NCI-H187 treated with DMSO at 0.1 percent for 48 hours (cell line): ENCODE measurements around the gene UBE3D.
"Not testable (repeated sequence)": the region's sequence is repeated elsewhere in the genome, so short reads cannot be mapped to it uniquely, and the experiment has no call there.

ENCODE experiments used
- DNase-seq: peaks from one replicate; lab custom pipeline; 2025; lab: John Stamatoyannopoulos, UW

The UBE3D gene

GRCh38 chr6:82914511-82914910 is 151.1 kb downstream of the UBE3D start:
- DNase-seq: no peak

DNA sequence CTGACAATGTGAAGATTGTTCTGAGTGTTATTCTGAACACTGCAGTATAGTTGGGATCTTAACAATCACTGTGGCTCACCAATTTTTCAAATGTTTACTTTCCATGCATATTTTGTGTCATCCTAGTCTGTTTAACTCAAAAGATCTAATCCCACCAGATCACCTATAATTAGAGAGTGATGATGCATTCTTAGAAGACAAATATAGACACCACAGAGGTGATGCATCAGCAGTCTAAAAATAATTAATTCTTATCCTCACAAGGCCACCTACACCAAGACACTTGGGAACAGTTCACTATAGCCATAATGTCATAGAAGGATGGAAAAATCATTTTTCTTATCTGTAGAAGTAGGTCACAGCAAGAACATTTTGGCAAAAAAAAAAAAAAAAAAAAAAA is 154.8 kb downstream of the UBE3D start:
- no peak for DNase-seq

- DNase-seq: no peak
Observed at GRCh38 chr6:82910395-82910794, 155.2 kb downstream of the UBE3D start.

DNA sequence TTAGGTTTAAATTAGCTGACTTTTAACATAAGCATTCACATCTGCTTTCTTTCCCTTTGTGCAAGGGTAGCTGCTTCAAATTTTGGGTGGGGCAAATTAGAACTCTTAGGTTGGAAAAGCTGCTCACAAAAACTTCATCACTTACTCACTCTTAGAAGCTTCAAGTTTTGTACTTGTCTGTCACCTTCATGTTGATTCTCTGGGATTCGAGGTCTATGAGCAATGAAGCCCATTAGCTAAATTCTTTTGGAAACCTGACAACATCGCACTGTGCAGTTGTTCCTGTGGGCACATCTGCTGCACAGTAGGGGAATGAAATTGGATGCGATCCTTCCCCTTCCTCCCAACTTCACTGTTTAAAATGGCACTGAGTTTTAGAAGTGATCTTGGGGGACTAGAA is 156.1 kb downstream of the UBE3D start:
- DNase-seq: no peak

GRCh38 chr6:82908661-82909060 is 157.0 kb downstream of the UBE3D start:
- DNase-seq: no peak

GRCh38 chr6:82906951-82907350 is 158.7 kb downstream of the UBE3D start:
- DNase-seq: no peak

- DNase-seq: no peak
Observed at GRCh38 chr6:82906489-82906888, 159.2 kb downstream of the UBE3D start.

DNA sequence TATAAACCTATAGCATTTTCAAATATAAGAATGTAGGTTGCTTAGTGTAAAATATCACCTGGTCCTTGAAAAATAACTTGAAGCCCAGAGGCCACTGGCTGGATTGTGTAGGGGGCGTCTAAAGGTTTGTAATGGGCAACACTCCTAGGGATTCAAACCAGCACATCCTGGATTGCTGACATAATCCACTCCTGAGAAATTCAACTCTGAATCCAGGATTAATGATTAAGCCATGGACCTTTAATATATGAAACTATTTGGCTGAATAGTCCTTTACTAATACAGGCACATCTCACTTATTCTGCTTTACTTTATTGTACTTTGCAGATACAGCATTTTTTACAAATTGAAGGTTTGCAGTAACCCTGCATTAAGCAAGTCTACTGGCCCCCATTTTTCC is 160.8 kb downstream of the UBE3D start:
- DNase-seq: no peak

DNA sequence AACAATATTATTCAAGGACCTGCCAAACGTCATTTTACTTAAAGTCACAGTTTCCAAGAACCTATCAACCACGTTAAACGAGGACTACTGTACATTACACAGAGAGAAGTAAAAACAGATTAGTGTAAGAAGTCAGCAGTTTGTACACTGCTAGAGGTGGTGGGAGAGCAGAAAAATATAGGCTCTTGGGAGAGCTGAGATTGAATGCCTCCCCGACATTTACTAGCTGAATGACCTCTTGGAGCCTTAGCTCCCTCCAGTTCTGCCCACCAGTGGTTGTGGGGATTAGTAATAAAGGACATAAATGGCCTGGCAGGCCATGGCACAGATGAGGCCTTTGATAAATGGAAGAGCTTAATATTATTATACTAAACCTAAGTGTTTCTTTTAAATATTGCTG is 161.4 kb downstream of the UBE3D start:
- DNase-seq: no peak

DNA sequence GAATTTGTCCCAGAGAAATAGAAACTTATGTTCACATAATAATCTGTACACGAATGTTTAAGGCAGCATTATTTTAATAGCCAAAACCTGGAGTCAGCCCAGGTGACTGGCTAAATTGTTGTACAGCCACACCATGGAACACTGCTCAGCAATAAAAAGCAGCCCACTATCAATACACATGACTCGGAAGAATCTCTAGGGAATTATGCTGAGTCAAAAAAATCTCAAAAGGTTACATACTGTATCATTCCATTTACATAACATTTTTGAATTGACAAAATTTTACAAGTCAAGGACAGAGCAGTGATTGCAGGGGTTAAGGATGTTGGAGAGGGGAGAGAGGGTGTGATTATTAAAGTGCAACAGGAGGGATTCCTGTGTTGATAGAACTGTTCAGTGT is 163.4 kb downstream of the UBE3D start:
- DNase-seq: no peak

DNA sequence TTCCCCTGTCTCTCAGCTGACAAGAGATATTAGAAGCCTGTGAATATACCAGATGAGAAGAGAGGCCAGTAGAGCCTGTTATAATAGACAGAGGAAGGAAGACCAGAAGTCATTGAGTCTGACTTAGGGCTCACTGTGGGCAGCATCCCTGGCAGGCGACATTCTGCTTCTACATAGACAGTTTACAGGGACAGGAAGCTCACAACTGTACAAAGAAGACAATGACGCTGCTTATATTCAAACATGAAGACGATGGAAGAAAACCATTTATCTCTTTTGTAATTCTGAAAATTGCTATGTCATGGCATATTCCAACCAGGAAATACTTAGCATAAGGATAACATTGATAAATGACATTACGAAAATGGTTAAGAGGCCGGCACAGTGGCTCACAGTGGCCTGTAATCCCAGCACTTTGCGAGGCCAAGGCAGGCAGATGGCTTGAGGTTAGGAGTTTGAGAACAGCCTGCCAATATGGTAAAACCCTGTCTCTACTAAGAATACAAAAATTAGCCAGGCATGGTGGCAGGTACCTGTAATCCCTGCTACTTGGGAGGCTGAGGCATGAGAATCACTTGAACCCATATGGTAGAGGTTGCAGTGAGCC is 170.9 kb downstream of the UBE3D start:
- DNase-seq: no peak

DNA sequence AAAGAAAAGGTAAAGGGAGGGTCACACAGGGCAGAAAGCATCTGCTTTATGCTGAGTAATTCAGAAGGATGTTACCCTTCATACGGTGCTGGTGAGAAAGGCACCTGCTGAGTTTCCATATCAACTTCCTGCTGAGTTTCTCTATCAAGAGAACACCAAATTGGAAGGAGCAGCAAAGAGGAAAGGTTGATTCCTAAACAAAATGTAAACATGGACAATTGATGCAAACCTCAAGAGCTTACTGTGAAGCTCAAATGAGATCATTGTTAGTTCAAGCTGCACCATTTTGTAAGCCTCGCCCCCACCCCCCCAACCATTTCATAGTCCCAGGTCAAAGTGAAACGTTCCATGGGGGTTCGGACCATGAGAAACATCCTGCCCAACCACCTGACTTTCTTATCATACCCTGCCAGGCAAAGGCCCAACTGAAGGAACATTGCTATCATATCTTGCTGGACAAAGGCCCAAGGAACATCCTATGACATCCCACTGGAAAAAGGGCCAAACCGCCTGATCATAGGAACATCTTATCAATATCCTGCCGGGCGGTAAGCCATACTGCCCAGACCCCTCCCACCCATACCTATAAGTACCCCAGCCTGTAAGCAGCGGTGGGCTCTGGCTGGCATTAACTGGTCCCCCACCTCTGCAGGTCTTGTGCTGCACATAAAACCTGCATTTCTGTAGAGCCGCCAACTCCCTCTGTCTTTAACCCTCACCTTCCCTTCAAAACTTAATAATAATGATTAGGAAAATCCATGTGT is 171.6 kb downstream of the UBE3D start:
- no peak for DNase-seq

DNA sequence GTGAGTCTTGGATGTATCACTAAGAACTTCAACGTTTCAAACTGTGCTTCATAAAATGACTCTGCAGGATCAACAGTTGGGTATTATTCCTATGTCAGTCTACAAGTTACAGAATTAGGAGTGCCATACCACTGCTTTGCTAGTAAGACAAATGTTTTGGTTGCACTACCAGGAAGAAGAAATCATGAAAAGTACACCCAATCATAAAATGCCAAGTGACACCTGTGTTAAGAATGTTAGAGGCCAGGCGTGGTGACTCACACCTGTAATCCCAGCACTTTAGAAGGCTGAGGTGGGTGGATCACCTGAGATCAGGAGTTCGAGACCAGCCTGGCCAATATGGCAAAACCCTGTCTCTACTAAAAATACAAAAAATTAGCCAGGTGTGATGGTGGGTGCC is 174.1 kb downstream of the UBE3D start:
- DNase-seq: not testable (repeated sequence)

DNA sequence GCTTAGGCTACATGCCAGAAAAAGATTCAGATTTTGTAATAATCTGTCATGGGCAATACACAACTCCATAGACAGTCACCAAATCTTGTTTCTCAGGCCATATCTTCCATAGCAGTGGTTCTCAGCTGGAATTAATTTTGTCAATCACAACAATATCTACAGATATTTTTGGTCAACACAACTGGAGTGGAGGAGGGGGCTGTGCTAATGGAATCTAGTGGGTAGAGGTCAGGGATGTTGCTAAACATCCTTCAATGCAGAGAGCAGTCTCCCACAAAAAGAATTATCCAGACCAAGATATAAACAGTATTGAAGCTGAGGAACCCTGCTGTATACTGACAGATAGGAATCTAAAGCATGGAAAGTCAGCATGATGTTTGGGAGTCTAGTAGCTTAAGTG is 174.6 kb downstream of the UBE3D start:
- DNase-seq: no peak

DNA sequence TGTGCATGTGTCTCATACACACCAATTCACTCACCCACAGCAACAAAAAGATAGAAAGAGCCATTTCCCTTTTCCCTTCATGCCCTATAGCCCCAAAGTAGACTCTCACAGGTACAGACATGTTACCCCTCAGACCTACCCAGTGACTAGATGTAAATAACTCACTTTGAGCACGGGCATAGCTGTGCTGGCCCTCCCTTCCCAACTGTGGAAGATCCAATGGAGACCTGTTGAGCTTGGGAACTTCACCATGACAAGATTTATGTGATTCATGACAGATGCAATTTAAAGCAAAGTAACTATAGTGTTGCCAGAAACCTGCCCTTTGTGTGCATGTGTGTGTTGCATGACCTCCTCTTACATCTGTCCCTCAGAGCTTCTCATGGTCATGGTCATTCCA is 175.4 kb downstream of the UBE3D start:
- no peak for DNase-seq

- no peak for DNase-seq
Observed at GRCh38 chr6:82889143-82889542, 176.5 kb downstream of the UBE3D start.

- no peak for DNase-seq
Observed at GRCh38 chr6:82882363-82883023, 183.1 kb downstream of the UBE3D start.

- DNase-seq: no peak
Observed at GRCh38 chr6:82881519-82881918, 184.1 kb downstream of the UBE3D start.

DNA sequence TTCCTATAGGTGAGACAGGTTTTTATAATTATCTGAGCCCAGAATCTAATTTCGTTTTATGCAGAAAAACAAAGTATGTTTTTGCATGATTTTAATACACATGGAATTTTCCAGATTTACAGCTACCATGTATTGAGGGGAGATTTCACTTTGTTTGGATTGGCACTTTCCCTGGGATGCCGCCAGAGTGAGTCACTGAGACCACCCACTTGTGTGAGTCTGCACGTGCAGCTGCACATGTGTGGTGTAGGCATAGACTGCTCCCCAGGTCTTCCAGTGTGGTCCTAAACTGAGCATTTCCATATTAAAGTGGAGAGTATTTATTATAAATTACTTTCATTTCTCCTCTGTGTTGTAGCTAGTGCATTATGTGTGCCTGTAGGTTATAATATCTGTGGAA is 186.8 kb downstream of the UBE3D start:
- DNase-seq: no peak

DNA sequence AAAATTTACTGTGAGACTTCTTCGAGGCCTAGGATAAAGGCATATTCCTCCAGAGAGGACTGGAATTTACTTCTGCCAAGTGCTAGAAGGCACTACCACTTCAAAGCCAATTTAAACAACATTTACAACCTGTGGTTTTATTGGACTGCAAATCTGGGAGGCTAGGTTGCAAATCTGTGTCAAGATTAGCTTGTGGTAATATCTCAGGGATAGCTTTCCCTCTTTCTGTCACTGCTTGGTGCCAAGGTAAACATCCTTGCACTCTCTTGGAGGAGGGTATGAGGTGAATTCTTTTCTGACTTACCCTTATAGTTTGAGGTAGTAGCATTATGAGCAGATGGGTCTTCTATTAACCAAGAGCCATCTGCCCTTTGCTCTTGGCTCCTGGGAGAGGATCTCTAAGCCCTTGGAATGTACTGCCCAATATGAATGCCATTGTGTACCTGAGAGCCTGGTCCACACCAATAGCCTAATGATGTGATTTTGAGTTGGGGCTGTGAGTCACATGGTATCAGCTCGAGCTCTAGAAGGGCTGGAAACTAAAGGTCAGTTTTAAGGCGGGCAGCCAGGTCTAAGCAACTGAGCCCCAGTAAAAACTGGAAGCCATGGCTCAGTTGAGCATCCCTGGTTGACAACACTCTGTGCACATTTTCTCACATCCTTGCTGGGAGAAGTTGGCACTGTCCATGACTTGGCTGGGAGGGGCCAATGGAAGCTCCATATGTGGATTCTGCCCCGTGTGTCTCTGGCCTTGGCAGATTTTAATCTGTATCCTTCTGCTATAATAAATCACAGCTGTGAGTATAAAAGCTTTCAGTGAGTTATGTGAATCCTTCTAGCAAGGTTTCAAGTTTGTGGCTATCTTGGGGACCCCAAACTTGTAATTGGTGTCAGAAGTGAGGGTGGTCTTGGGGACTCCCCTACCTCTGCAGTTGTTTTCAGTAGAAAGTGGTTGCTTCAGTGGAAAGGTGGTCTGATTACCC is 188.1 kb downstream of the UBE3D start:
- DNase-seq: no peak

DNA sequence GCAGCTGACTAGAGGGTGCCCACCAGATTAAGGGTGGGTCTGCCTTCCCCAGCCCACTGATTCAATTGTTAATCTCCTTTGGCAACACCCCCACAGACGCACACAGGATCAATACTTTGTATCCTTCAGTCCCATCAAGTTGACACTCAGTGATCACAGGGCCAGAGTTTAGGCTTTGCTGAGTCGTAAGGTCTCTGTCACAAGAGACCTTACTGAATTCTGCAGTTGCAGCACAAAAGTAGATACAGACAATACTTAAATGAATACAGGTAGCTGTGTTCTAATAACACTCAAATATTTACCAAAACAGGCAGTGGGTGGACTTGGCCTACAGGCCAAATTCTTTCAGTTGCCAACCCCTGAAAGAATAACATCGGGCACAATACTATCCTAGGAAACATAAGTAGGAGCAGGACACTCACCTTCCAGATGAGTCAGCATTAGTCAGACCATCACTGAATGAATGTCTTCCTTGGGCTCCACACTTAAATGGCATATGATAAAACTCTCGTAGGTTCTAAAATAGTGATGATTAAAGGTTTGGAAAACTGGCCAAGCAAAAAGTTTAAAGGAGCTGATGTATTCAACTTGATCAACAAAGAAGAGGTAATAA is 190.0 kb downstream of the UBE3D start:
- no peak for DNase-seq

GRCh38 chr6:82874867-82875266 is 190.8 kb downstream of the UBE3D start:
- no peak for DNase-seq
